Measurements from ENCODE around the gene VEZF1.

VEZF1 gene

DNA sequence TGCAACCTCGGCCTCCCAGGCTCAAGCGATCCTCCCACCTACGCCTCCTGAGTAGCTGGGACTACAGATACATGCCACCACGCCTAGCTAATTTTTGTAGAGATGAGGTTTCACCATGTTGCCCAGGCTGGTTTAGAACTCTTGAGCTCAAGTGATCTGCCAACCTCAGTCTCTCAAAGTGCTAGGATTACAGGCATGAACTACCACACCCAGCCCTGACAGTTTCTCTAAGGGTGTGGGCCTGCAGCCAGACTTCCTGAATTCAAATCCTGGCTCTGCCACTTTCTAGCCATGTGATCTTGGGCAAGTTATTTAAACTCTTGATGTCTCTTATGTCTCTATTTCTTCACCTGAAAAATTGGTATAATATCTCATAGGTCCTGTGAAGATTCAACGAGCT is 38.4 kb downstream of the VEZF1 start:
- DNase-seq (ENCODE audit: low read depth) = peak; percentile 47

DNA sequence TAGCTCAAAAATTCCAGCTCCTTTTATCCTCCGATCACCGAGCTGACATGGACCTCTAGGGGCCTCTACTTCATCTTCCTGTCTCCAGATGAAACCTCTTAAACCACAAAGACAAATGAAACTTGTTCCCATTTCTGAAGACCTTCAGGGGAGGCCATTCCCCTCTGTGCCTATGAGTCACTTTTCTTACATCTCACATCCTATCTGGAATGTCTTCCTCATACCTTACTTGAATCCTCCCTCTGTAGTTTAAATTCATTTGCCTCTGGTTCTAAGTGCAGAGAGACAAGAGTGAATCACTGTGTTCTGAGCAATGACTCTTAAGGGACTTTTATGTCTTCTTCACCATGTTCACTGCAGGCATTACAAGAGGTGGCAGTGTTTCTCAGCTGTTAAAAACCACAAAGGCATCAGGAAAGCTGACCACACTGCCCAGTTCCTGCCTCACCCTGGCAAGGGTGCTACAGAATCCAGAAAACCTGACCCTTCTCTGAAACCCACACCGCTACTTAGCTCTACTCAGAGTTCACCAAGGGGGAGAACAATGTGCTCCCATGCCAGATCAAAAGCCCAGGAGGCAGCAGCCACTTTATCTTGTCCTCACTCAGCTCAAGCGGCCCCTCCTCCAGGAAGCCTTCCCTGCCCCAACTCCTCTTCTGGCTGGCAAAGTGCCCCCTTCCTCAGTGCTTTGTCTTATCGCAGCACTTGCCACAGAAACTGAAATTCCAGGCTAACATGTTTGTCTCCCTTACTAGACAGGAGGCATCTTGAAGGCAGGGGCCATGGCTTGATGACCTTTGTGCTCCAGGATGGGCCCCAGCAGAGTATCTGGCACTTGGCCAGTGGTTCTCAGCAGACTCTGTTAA is 39.3 kb downstream of the VEZF1 start:
- DNase-seq (ENCODE audit: low read depth) = peak; percentile 97

DNA sequence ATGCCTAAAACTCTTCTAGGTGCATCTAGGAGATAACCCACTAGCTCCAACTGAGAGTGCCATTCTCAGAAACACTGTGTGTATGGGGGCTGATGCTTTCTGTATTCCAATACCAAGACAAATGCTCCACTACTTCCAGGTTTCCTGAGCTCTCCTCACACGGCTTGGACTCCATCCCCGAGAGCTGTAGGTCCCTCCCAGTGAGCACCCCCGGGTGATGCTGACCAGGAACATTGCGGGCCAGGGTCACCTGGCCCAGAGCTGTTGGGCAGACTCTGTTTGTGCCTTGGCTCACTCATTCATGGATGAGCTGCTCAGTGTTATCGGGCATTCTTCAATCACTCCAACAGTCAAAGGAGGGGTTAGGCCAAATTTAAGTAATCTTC is 39.9 kb downstream of the VEZF1 start:
- no peak for DNase-seq (ENCODE audit: low read depth)

GRCh38 chr17:57947369-57947768 is 40.7 kb downstream of the VEZF1 start:
- DNase-seq (ENCODE audit: low read depth) = no peak

DNA sequence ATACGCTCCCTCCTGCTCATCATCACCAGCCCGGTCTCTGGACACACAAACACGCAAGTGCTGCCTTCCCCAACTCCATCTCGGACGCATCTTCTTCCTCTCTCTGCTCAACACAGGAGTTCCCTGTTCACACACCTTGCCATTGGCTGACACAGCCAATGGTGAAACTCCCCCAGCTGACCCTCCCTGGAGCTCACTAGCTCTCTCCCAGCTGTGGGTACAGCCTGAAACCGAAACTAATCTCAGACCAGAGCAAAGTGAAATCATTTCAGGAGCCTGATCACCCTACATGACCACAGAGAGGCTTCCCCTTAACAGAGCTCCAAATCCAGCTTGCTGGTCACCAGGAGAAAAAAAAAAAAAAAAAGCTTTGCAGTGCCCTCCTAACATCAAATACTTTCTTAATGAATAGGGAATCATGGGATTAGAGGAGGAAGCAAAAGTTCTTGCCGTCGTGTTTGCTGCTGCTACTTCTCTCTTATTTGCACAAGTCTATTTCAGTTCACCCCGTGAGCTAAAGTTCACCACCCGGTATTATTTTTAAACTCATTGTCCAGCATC is 41.2 kb downstream of the VEZF1 start:
- peak; percentile 60 for DNase-seq (ENCODE audit: low read depth)

- no peak for DNase-seq (ENCODE audit: low read depth)
Observed at GRCh38 chr17:57945996-57946797, 41.9 kb downstream of the VEZF1 start.

DNA sequence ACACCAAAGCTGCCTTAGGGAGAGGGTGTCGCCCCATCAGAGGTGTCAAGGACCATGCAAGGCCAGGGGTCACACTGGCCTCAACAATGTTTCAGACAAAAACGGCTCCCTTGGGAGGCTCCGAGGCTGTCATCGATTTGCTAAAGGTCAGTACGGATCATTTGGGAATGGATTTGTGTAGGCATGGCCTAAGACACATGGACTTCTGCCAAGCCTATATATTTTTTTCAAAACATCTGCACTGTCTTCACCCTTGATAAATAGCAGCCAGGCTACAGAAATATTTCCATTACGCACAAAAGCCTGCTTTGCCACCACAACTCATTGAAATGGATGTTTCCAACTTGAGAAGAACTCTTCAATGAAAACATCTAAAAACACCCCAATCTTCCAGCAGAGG is 43.1 kb downstream of the VEZF1 start:
- DNase-seq (ENCODE audit: low read depth) = no peak

DNA sequence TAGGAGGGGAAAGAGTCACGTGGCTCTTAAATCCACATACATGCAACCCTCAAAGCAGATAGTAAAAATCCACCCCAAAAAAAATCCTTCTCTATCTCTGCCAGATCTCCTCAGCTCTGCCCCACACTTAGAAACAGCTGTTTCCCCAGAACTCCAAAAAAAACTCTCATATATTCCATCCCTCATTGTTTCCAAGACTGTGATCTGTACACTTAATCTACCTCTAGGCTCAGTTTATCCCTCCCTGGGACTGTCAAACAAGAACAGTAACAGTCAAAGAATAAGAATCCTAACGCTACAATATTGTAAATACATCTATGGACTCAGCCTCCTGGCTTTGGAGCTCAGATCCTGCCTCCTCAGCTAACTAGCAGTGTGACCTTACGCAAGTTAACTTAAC is 44.4 kb downstream of the VEZF1 start:
- DNase-seq (ENCODE audit: low read depth) = no peak

GRCh38 chr17:57943140-57943539 is 44.9 kb downstream of the VEZF1 start:
- peak; percentile 43 for DNase-seq (ENCODE audit: low read depth)

DNA sequence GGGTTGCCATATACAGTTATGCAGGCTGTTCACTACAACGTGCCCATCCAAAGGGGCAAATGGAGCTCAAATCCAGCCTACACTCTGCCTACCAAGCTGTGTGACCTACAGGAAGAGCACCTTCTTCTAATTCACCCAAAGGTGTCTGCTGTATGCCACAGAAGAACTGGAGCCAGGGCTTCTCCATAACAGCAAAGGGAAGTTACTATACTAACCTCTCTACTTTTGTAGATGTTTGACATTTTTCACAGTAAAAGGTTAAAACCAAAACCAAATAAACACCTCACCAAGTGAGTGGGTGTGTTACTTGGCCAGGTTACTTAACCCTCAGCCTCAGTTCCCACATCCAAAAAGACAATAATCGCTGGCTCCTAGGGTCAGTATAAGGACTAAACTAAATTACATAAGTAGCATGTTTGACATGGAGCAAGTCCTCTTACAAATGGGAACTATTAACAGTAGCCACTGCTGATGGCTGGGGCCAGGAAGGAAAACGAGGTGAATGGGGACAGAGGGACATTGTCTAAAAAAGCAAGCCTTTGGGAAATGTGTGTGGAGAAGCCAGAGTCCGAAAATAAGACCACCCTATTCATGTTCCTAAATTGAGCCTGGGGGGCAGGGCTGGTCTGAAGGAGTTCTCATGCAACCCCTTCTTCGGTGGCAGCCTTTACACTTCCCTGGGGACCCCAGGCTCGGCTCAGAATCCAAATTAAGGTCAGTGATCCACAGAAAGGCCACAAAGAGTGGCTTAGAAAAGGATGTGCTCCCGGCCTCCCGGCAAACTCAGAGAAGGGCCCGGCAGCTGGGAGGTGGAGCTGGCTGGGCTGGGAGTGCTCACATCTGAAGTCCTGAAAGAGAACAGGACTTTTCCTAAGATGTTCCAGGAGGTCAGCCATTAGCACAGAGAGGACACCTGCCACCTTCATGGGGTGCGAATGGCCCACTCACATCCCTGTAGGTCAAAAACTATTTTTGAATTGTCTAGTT is 46.4 kb downstream of the VEZF1 start:
- no peak for DNase-seq (ENCODE audit: low read depth)

GRCh38 chr17:57940653-57941329 is 47.3 kb downstream of the VEZF1 start:
- no peak for DNase-seq (ENCODE audit: low read depth)

DNA sequence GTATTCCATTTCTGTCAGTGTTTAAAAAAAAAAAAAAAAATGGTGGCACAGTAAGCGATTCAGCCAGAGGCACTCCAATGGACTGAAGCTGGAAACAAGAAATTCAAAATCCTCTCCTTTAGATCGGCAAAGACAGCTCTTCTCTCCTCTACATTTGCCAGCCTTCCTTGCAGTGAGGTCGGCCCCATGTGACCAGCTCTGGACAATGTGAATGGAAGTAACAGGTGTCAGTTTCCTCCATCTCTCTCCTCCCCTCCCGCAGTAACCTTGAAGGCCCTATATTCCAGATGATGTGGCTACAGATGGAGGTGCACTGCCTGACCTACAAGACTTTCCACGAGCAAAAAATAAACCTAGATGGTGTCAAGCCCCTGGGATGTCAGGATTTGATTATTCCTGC is 47.8 kb downstream of the VEZF1 start:
- DNase-seq (ENCODE audit: low read depth) = no peak

- DNase-seq (ENCODE audit: low read depth) = no peak
Observed at GRCh38 chr17:57939797-57940196, 48.3 kb downstream of the VEZF1 start.

DNA sequence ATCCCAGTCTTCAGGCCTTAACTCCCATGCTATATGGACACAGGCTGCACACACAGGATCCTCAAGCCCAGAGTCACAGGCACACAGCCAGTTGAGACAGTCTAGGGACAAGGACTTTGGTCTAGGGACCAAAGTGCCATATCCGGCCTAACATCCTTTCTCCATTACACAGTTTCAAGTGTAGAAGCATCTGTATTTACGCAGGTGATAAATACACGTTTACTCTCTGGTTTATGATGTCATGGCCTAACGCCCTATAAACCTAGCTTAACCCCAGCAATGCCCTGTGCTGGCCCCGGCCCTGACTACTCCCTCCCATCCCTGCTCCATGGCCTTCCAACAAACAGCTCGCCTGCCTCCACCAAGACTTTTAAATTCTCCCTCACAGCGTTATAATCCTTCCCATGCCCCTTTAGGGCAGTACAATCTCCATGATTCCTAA is 50.0 kb downstream of the VEZF1 start:
- DNase-seq (ENCODE audit: low read depth) = no peak

DNA sequence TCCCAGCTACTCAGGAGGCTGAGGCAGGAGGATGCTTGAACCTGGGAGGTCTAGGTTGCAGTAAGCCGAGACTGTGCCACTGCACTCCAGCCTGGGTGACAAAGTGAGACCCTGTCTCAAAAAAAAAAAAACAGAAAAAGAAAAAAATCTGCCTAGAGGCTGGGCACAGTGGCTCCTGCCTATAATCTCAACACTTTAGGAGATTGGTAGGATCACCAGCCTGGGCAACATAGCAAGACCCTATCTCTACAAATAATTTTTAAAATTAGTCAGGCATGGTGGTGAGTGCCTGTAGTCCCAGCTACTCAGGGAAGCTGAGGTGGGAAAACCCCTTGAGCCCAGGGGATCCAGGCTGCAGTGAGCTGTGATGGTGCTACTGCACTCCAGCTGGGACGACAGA is 50.6 kb downstream of the VEZF1 start:
- DNase-seq (ENCODE audit: low read depth) = no peak

GRCh38 chr17:57935833-57936807 is 51.9 kb downstream of the VEZF1 start:
- peak; percentile 79 for DNase-seq (ENCODE audit: low read depth)

GRCh38 chr17:57931488-57932137 is 56.4 kb downstream of the VEZF1 start:
- DNase-seq (ENCODE audit: low read depth) = no peak

DNA sequence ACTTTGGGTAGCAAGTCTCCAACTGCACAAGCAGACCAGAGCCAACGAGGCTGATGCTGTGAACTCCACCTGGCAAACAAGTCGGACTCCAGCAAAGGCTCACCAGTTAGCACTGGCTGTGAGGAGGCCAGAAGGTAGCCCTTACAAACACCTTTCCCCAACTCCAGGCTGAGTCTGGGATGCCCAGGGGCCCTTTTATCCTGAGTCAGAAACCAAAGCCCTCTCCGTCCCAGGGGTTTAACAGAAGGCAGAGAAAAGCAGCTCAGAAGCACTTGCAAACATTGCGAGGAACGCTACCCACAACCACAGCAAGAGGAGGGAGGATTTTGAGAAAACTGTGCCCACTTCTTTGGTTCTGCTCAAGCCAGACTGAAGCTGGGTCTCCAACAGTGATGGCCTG is 57.8 kb downstream of the VEZF1 start:
- no peak for DNase-seq (ENCODE audit: low read depth)

- DNase-seq (ENCODE audit: low read depth) = no peak
Observed at GRCh38 chr17:57929386-57929785, 58.7 kb downstream of the VEZF1 start.

Measured in fibroblast of gingiva (primary cell).